ENCODE measurements around the gene PPP1R9B.

The PPP1R9B gene

GRCh38 chr17:50155115-50155819, 4.8 kb upstream of the PPP1R9B start:
- no peak for DNase-seq (ENCODE audit: low read depth, low spot score)

GRCh38 chr17:50154604-50155003, 4.1 kb upstream of the PPP1R9B start:
- no peak for DNase-seq (ENCODE audit: low read depth, low spot score)

- DNase-seq (ENCODE audit: low read depth, low spot score), result no peak
Measured at GRCh38 chr17:50153650-50154575, 3.4 kb upstream of the PPP1R9B start.

- DNase-seq (ENCODE audit: low read depth, low spot score), result no peak
Measured at GRCh38 chr17:50152736-50153135, 2.3 kb upstream of the PPP1R9B start.

- DNase-seq (ENCODE audit: low read depth, low spot score), result no peak
Measured at GRCh38 chr17:50151937-50152547, 1.6 kb upstream of the PPP1R9B start.

- peak; percentile 73 for DNase-seq (ENCODE audit: low read depth, low spot score)
Measured at GRCh38 chr17:50151041-50151936, 812 bp upstream of the PPP1R9B start.

GRCh38 chr17:50149417-50150353, 792 bp downstream of the PPP1R9B start:
- DNase-seq (ENCODE audit: low read depth, low spot score), result no peak

GRCh38 chr17:50149091-50149416, 1.4 kb downstream of the PPP1R9B start:
- no peak for DNase-seq (ENCODE audit: low read depth, low spot score)

GRCh38 chr17:50148226-50149090, 2.0 kb downstream of the PPP1R9B start:
- peak; percentile 55 for DNase-seq (ENCODE audit: low read depth, low spot score)

- DNase-seq (ENCODE audit: low read depth, low spot score), result no peak
Measured at GRCh38 chr17:50147841-50148225, 2.6 kb downstream of the PPP1R9B start.

- DNase-seq (ENCODE audit: low read depth, low spot score), result no peak
Measured at GRCh38 chr17:50146927-50147665, 3.4 kb downstream of the PPP1R9B start.

GRCh38 chr17:50146230-50146926, 4.1 kb downstream of the PPP1R9B start:
- no peak for DNase-seq (ENCODE audit: low read depth, low spot score)

- no peak for DNase-seq (ENCODE audit: low read depth, low spot score)
Measured at GRCh38 chr17:50145532-50146229, 4.8 kb downstream of the PPP1R9B start.

GRCh38 chr17:50144845-50145531, 5.5 kb downstream of the PPP1R9B start:
- DNase-seq (ENCODE audit: low read depth, low spot score), result no peak

GRCh38 chr17:50144355-50144754, 6.1 kb downstream of the PPP1R9B start:
- no peak for DNase-seq (ENCODE audit: low read depth, low spot score)

GRCh38 chr17:50143461-50144176, 6.9 kb downstream of the PPP1R9B start:
- DNase-seq (ENCODE audit: low read depth, low spot score), result no peak

Measured in activated CD4-positive, CD25-positive, alpha-beta regulatory T cell treated with anti-CD3 and anti-CD28 coated beads, Interleukin-2, amount 50 U/mL, for 16 hours (primary cell).